ENCODE measurements around the gene KCNE3. TPM values are rescaled to one million over a fixed set of nuclear protein-coding genes. Genes with fewer than 3 reads are reported as not detected.
"Not testable (repeated sequence)": the region's sequence is repeated elsewhere in the genome, so short reads cannot be mapped to it uniquely, and the experiment has no call there.

Gene KCNE3
- total RNA-seq, 2 experiments from 2014 or later: 0.19 to 0.23 TPM

DNA sequence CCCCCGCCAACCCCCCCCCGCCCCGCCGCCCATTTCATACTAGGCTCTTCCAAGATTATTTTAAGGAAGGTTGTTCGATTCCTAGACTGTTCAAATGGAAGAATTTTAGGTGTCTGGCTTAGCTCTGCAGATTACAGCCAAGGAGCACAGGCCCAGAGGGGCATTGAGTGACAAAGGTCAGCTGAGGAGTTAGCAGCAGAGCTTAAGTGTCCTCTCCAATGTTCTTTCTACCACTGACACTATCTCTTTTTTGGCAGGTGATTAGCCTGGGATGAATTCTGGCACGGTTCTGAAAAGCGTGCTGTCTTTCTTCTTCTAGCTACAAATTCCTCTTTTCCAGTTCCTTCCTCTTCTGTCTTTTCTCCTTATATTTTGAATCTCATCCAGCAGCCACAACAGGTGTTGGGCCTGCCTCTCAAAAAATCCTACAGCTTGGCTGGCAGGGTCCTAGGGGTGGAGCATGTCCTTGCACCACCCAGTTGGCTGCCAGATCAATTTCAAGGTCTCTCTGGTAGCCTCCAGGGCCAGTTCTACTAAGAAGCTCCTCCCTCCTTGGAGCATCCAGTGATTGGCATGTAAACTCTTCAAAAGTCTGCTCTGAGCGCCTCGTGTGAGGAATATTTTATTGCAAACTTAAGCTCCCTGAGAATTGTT is 23.0 kb downstream of the KCNE3 start:
- H3K27me3 Mint-ChIP-seq: peaks cover 5% of the 10 kb centered on the region
- no peak overlapping the region for H3K4me3 Mint-ChIP-seq
- no peaks in the 10 kb centered on the region for H3K4me1 Mint-ChIP-seq
- ATAC-seq (ENCODE audit: low read depth) (no peak), DNase-seq (no peak)
- H3K36me3 Mint-ChIP-seq: no peaks in the 10 kb centered on the region
- no peak overlapping the region for H3K27ac Mint-ChIP-seq
- POLR2A ChIA-PET: interaction anchor here (1.4 kb wide), 1 partner anchor 55 kb away, joined by 3 read pairs; no protein-coding TSS in a partner anchor
- H3K9me3 Mint-ChIP-seq: no peaks in the 10 kb centered on the region

DNA sequence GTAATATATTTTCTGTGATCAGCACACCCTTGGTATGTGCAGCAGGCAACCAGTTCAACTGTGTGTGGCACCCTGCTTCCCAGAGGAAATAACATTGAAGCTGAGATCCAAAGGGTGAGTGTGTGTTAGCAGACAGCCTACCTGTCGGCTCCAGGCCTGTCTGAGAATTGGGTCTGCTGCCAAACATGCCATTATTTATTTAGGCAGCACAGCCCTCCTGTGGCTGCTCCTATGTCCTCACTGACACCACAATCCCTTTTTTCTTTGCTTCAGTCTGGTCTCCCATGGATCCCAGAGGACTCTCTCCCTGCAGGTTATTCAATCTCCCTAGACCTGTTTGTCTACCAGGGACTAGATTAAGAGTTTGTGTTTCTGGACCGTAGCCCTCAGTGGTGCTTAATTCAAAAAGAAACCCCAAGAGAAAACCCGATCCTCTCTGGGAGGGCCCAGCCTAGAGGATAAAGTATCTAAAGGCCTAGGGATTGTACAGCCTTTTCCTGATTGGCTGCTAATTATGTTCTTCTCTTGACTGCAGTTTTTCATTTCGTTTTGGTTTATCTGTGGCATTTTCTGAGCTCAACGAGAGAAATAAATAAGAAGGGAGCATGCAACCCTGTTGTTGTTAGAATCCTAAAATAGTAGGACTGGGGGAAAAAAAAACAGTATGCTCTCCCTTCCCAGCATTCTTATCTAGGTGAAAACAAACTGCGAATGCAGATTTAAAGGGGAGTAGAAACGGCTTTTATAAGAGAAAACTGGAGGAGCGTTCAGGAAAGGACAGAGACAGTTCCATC is 24.1 kb downstream of the KCNE3 start:
- H3K9me3 Mint-ChIP-seq: no peaks in the 10 kb centered on the region
- peaks cover 5% of the 10 kb centered on the region for H3K27me3 Mint-ChIP-seq
- DNase-seq (no peak), ATAC-seq (ENCODE audit: low read depth) (no peak)
- no peak overlapping the region for H3K4me3 Mint-ChIP-seq
- H3K4me1 Mint-ChIP-seq: no peaks in the 10 kb centered on the region
- no peak overlapping the region for H3K27ac Mint-ChIP-seq
- no peaks in the 10 kb centered on the region for H3K36me3 Mint-ChIP-seq
- POLR2A ChIA-PET: no interaction called here

DNA sequence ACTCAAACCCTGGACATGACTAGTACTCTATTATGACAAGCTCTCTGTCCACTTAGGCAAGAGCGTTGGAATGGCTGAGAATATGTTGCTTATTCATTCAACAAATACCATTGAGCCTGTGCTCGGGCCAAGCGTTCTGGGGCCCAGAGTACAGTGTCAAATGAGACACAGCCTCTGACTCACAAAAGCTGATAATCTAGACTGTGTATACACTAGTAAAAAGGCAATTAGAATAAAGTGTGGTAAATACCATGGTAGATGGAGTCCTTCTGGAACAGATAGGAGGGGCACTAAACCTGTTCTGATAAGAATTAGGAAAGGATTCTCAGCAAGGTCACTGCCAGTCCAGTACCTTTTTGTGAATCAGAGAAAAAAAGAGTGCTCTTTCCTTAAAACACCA is 24.7 kb downstream of the KCNE3 start:
- H3K4me1 Mint-ChIP-seq: no peaks in the 10 kb centered on the region
- H3K27ac Mint-ChIP-seq: no peak overlapping the region
- no peak overlapping the region for H3K4me3 Mint-ChIP-seq
- no peak for ATAC-seq (ENCODE audit: low read depth)
- no peak for DNase-seq
- H3K27me3 Mint-ChIP-seq: peaks cover 5% of the 10 kb centered on the region
- POLR2A ChIA-PET: no interaction called here
- H3K9me3 Mint-ChIP-seq: no peaks in the 10 kb centered on the region
- H3K36me3 Mint-ChIP-seq: no peaks in the 10 kb centered on the region

DNA sequence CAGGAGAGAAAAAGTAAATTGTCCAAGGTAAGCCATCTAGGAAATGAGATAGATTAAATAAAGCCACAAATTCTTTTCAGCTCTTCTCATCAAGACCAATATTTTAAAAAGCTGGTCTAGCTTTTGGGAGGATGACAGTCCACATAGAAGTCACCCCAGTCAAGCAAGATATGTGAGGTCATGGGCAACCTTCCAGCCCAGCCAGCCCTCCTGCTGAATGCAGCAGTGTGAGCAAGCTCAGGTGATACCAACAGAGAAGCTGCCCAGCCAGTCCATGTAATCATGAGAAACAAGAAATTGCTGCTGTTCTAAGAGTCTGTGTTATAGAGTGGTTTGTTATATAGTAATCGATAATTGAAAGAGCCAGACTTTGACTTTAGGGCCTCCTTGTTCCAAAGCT is 28.7 kb downstream of the KCNE3 start:
- ATAC-seq (ENCODE audit: low read depth): no peak
- H3K4me1 Mint-ChIP-seq: no peaks in the 10 kb centered on the region
- no peak overlapping the region for H3K4me3 Mint-ChIP-seq
- no peaks in the 10 kb centered on the region for H3K9me3 Mint-ChIP-seq
- POLR2A ChIA-PET: no interaction called here
- no peaks in the 10 kb centered on the region for H3K36me3 Mint-ChIP-seq
- no peak for DNase-seq
- no peak overlapping the region for H3K27ac Mint-ChIP-seq
- peaks cover 7% of the 10 kb centered on the region for H3K27me3 Mint-ChIP-seq

DNA sequence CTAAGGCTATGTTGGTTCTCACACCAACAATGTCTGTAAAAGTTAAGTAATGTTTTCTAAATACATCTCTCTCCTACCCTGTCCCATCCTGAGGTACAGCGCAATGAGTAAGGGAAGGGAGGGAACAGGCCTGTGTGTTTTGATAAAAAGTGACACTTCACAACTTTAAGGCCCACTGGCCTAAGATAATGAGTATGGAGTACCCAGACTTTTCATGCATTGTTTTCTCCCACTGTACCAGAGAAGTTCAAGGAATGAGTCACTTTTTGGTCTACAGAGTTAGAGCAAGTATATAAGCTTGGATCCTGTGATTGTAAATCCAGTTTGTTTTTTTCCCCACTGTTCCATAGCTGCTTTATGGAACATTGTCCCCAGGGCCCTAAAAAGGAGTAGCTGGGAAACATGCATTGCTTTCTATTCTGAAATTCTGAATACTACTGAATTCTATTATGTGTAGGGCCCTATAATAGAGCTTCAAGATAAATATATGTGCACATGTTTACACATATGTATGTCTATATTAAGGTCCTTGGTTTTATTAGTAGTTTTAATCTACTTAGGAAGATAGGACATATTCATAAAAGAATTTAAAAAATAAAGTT is 29.8 kb downstream of the KCNE3 start:
- no peaks in the 10 kb centered on the region for H3K9me3 Mint-ChIP-seq
- peaks cover 12% of the 10 kb centered on the region for H3K27me3 Mint-ChIP-seq
- no peaks in the 10 kb centered on the region for H3K36me3 Mint-ChIP-seq
- DNase-seq (no peak), ATAC-seq (ENCODE audit: low read depth) (no peak)
- no peak overlapping the region for H3K27ac Mint-ChIP-seq
- no peak overlapping the region for H3K4me3 Mint-ChIP-seq
- H3K4me1 Mint-ChIP-seq: no peaks in the 10 kb centered on the region
- POLR2A ChIA-PET: no interaction called here

DNA sequence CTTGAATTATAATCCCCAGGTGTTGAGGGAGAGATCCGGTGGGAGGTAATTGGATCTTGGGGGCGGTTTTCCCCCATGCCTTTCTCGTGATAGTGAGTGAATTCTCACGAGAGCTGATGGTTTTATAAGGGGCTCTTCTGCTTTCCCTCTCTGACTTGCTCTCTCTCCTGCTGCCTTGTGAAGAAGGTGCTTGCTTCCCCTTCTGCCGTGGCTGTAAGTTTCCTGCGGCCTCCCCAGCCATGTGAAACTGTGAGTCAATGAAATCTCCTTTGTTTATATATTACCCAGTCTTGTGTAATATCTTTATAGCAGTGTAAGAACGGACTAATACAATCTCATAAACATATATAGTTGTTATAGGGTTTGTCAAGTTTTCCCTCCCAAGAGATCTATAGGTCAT is 32.8 kb downstream of the KCNE3 start:
- no peak for ATAC-seq (ENCODE audit: low read depth)
- Mint-ChIP-seq H3K27ac (no peak overlapping the region), H3K4me3 (no peak overlapping the region), H3K27me3 (peaks cover 19% of the 10 kb centered on the region), H3K36me3 (no peaks in the 10 kb centered on the region), H3K9me3 (no peaks in the 10 kb centered on the region), H3K4me1 (no peaks in the 10 kb centered on the region)
- POLR2A ChIA-PET: no interaction called here
- no peak for DNase-seq

DNA sequence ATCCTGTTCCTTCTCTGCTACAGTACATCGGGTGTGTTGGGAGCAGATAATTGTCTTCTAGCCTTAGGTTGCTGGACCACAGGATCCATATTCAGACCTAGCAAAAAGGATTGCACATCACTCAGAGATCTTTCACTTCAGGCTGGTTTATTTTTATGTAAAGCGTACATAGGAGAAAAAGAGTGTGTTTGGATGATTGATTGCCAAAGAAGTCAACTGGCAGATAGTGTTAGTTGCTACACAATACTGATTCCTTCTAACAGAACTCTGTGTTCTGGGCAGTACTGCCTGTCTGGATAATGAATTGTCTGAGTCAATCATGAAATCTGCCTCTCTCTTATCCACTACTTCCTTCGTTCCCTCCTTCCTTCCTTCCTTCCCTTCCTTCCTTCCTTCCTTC is 38.1 kb downstream of the KCNE3 start:
- Mint-ChIP-seq H3K9me3 (peaks cover 3% of the 10 kb centered on the region), H3K27ac (no peak overlapping the region), H3K27me3 (peaks cover 18% of the 10 kb centered on the region), H3K4me1 (no peaks in the 10 kb centered on the region), H3K36me3 (peaks cover 3% of the 10 kb centered on the region), H3K4me3 (no peak overlapping the region)
- ATAC-seq (ENCODE audit: low read depth) (no peak), DNase-seq (no peak)
- POLR2A ChIA-PET: no interaction called here

DNA sequence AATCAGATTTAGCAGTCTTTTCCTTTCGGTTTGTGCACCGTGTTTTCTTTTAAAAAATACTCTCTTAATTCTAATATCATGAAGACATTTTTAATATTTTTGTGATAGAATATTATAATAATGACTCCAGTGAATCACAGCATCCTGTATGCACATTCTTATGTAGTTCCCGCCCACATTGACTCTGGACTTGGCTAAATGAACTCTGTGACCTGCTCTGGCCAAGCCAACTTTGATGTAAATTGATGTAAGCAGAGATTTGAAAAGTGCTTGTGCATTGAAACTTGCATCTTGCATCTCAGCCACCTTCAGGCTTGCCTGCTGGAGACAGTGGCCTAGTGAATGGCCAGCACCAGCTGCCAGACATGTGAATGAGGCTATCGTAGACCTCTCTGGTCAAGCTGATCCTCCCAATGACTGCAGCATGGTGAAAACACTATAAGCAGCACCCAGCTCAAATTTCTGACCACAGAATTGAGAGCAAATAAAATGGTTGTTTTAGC is 39.9 kb downstream of the KCNE3 start:
- Mint-ChIP-seq H3K9me3 (peaks cover 5% of the 10 kb centered on the region), H3K27me3 (peaks cover 12% of the 10 kb centered on the region), H3K27ac (no peak overlapping the region), H3K4me3 (no peak overlapping the region), H3K4me1 (no peaks in the 10 kb centered on the region), H3K36me3 (peaks cover 3% of the 10 kb centered on the region)
- POLR2A ChIA-PET: no interaction called here
- no peak for DNase-seq
- no peak for ATAC-seq (ENCODE audit: low read depth)

DNA sequence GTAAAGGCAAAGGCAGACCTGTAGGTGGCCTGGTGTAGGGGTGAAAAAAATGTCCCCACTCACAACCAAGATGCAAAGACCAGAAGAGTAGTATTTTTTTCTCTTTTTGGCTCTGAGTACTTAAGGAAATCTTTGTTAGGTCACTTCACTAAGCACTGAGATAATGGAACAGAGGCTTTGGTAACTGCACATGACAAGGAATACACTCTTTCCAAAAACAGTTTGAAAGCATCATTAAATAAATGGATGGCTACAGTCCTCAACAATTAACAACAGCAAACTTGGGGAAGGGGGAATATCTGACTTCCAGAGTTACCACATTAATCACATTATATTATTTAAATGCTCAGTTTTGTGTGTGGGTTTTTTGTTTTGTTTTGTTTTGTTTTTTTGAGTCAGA is 42.2 kb downstream of the KCNE3 start:
- POLR2A ChIA-PET: no interaction called here
- Mint-ChIP-seq H3K9me3 (peaks cover 5% of the 10 kb centered on the region), H3K4me3 (no peak overlapping the region), H3K36me3 (peaks cover 3% of the 10 kb centered on the region), H3K27me3 (peaks cover 8% of the 10 kb centered on the region), H3K27ac (no peak overlapping the region), H3K4me1 (peaks cover 2% of the 10 kb centered on the region)
- ATAC-seq (ENCODE audit: low read depth) (no peak), DNase-seq (no peak)

DNA sequence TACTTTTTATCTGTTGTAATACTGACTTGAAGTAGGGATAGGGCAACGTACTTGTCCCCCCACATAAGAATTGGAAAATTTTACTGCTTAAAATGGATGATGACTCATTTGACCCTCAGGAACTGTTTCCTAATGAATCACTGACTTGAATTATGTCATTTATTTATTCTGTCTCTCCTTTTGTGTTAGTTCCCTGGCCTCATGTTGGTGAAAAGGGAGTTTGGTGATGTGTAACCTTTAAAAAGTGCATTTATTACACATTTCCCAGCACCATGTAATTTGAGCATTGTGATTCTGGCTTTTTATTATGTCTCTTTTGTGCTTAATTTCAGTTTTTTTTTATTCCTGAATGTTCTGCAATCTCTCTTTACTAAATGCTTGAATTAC is 48.8 kb downstream of the KCNE3 start:
- no peaks in the 10 kb centered on the region for H3K9me3 Mint-ChIP-seq
- H3K27me3 Mint-ChIP-seq: peaks cover 6% of the 10 kb centered on the region
- POLR2A ChIA-PET: no interaction called here
- ATAC-seq (ENCODE audit: low read depth) (no peak), DNase-seq (no peak)
- no peak overlapping the region for H3K4me3 Mint-ChIP-seq
- no peak overlapping the region for H3K27ac Mint-ChIP-seq
- H3K36me3 Mint-ChIP-seq: no peaks in the 10 kb centered on the region
- H3K4me1 Mint-ChIP-seq: peaks cover 10% of the 10 kb centered on the region

DNA sequence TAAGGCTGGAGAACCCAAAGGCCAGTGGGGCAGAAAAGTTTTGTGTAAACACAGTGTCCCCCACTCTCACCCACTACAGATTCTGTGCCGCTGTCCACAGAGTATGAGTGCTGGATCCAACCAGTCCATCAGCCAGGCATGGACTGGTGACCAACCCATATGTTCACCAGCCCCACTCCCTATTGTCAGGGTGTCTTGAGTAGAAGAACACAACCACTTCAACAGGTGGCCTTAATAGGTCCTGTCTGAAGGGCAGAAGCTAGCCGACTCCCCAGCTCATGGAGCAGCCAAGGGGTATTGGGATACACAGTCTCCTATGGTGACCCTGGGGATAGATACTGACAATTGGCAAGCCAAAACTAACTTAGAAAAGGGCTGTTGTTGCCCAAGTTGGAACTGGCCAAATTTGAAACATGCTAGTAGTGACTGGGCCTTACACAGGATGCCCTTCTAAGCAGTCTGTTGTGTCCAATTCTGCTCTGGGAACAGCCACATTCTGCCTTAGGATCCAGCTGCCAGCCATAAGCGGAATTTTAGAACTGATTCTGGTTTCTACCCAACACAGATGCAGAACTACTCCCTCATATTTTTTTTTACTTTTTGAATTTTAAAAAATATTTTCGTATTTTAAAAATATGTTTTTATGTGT is 49.4 kb downstream of the KCNE3 start:
- POLR2A ChIA-PET: no interaction called here
- Mint-ChIP-seq H3K4me3 (no peak overlapping the region), H3K9me3 (no peaks in the 10 kb centered on the region), H3K4me1 (peaks cover 10% of the 10 kb centered on the region), H3K36me3 (no peaks in the 10 kb centered on the region), H3K27ac (no peak overlapping the region), H3K27me3 (peaks cover 6% of the 10 kb centered on the region)
- DNase-seq (no peak), ATAC-seq (ENCODE audit: low read depth) (no peak)

DNA sequence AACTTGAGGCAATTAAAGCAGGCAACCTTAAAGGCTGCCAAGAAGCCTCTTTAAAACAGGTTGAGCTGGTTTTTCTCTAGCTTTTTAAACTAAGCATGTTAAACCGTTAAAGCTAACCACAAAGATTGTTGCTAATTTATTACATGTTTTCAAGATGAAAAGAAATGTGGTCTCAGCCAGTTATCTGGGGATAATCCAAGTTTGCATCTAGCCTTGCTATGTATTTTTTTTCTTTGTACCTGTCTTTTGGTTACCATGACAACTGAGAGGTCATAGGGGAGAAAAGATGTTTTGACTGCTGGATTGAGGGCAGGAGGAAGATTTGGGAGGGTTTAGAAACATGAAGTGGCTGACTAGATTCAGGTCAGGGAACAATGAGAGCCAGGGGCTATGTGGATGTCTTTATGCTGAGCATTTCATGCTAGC is 50.0 kb downstream of the KCNE3 start:
- no peak for DNase-seq
- POLR2A ChIA-PET: interaction anchor here (0.5 kb wide), 1 partner anchor 76 kb away, joined by 4 read pairs; no protein-coding TSS in a partner anchor
- H3K27ac Mint-ChIP-seq: no peak overlapping the region
- peaks cover 6% of the 10 kb centered on the region for H3K27me3 Mint-ChIP-seq
- no peak for ATAC-seq (ENCODE audit: low read depth)
- H3K4me3 Mint-ChIP-seq: no peak overlapping the region
- peaks cover 10% of the 10 kb centered on the region for H3K4me1 Mint-ChIP-seq
- H3K9me3 Mint-ChIP-seq: no peaks in the 10 kb centered on the region
- H3K36me3 Mint-ChIP-seq: no peaks in the 10 kb centered on the region

DNA sequence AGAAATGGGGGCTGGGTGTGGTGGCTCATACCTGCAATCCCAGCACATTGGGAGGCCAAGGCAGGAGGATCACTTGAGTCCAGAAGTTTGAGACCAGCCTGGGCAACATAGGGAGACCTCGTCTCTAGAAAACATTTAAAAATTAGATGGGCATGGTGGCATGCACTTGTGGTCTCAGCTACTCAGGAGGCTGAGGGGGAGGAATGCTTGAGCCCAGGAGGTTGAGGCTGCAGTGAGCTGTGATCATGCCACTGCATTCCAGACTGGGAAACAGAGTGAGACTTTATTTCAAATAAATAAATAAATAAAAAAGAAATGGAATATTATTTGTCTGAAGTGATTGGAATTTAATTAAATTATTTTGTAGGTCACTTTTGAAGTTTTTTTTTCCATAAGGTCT is 50.4 kb downstream of the KCNE3 start:
- H3K4me1 Mint-ChIP-seq: peaks cover 10% of the 10 kb centered on the region
- not testable (repeated sequence) for H3K36me3 Mint-ChIP-seq; H3K4me3 Mint-ChIP-seq; H3K9me3 Mint-ChIP-seq; DNase-seq; ATAC-seq (ENCODE audit: low read depth); H3K27me3 Mint-ChIP-seq; H3K27ac Mint-ChIP-seq
- POLR2A ChIA-PET: interaction anchor here (0.5 kb wide), 1 partner anchor 76 kb away, joined by 4 read pairs; no protein-coding TSS in a partner anchor
